HG03280 (cell line): Measurements from ENCODE around the gene KRTAP5-6.

Experiments
- ATAC-seq: cut with Tn5 transposase; IDR thresholded peaks from one replicate; pipeline ENCODE4 v1.9.1; 2021; ENCODE audit warnings: mild to moderate bottlenecking, moderate library complexity; ENCODE audit not compliant: unreplicated experiment

Gene KRTAP5-6

GRCh38 chr11:1746511-1746931, 49.5 kb downstream of the KRTAP5-6 start:
- no peak for ATAC-seq

GRCh38 chr11:1746956-1747752, 50.2 kb downstream of the KRTAP5-6 start:
- ATAC-seq, result no peak
